Measurements from ENCODE around the gene BABAM1.

DNA sequence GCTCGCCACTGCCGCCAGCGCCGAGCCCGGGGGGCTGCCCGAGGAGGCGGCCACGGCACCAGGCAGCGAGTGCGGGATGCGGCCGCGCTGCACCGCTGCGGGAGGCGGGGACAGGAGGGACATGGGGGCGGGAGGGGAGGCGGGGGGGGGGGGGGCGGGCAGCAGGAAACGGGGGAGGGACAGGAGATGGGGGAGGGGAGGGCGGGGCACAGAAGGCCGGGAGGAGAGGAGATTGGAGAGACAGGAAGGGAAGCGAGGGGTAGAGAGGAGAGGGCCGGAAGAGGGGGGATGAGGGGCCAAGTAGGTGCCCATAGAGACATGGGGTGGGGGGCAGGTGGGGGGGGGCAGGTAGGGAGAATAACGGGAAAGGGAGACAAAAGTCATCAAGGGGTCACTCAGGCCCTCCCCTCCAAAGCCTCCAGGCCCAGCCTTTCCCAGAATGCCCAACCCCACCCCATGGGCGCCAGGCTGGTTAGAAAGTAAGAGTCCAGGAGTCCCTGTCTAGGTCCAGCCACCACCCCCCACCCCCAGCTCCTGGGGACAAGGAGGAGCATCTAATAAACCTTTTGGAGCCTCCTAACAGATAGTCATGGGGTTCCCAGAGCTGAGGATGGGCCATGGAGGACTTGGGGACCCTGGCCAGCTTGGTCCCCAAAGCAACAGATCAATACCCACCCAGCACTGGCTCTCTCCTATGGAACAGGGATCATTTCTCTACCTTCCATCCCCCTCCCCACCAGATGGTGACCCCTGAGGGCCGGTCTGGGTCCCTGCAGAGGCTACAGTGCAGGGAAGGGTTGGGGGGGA lies 31.1 kb upstream of the BABAM1 start:
- TF ChIP-seq, protein P1, sequence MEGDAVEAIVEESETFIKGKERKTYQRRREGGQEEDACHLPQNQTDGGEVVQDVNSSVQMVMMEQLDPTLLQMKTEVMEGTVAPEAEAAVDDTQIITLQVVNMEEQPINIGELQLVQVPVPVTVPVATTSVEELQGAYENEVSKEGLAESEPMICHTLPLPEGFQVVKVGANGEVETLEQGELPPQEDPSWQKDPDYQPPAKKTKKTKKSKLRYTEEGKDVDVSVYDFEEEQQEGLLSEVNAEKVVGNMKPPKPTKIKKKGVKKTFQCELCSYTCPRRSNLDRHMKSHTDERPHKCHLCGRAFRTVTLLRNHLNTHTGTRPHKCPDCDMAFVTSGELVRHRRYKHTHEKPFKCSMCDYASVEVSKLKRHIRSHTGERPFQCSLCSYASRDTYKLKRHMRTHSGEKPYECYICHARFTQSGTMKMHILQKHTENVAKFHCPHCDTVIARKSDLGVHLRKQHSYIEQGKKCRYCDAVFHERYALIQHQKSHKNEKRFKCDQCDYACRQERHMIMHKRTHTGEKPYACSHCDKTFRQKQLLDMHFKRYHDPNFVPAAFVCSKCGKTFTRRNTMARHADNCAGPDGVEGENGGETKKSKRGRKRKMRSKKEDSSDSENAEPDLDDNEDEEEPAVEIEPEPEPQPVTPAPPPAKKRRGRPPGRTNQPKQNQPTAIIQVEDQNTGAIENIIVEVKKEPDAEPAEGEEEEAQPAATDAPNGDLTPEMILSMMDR (IDR thresholded peaks at IDR 0.05): no peak
- TF ChIP-seq POLR2A (IDR thresholded peaks at IDR 0.05) (no peak), POLR2AphosphoS5 (IDR thresholded peaks at IDR 0.05) (no peak)

All from prostate gland (tissue), 2 donors.